Measurements from ENCODE around the gene GFRAL. TPM values are rescaled to one million over a fixed set of nuclear protein-coding genes. Genes with fewer than 3 reads are reported as not detected.
A peak's percentile ranks its signal among the peaks of the same experiment; 100 is the strongest.

The GFRAL gene, protein sequence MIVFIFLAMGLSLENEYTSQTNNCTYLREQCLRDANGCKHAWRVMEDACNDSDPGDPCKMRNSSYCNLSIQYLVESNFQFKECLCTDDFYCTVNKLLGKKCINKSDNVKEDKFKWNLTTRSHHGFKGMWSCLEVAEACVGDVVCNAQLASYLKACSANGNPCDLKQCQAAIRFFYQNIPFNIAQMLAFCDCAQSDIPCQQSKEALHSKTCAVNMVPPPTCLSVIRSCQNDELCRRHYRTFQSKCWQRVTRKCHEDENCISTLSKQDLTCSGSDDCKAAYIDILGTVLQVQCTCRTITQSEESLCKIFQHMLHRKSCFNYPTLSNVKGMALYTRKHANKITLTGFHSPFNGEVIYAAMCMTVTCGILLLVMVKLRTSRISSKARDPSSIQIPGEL
- not detected in 2 replicates for total RNA-seq
- long read RNA-seq, partial matches to known transcripts: 0 of 1 reads
- long read RNA-seq, other reads (novel, unspliced or antisense): 1 of 1 reads

DNA sequence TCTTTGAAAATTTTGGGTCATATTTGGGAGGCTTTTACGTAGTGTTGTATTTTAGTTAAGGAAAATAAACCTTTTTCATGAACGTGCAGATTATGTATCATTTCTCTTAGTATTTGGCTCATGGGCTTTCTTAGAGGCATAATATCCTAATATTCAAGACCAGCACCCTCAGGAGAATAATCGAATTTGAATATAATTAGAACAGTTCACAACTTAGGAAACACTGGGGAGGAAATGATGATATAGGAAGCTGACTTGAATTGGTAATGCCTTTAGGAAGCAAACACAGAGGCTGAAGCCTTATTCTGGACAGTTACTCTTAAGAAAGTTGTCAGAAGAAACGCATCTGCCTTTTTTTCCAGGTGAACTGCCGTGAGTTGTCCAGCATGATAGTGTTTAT is at the start of gene GFRAL:
GFRAL (plus strand) TSS at position 301 of the 400 bp plus-strand sequence; CDS start at position 387, 86 bp downstream.
- no peaks in the 10 kb centered on the region for H3K4me1 Mint-ChIP-seq
- TF ChIP-seq, protein P1, sequence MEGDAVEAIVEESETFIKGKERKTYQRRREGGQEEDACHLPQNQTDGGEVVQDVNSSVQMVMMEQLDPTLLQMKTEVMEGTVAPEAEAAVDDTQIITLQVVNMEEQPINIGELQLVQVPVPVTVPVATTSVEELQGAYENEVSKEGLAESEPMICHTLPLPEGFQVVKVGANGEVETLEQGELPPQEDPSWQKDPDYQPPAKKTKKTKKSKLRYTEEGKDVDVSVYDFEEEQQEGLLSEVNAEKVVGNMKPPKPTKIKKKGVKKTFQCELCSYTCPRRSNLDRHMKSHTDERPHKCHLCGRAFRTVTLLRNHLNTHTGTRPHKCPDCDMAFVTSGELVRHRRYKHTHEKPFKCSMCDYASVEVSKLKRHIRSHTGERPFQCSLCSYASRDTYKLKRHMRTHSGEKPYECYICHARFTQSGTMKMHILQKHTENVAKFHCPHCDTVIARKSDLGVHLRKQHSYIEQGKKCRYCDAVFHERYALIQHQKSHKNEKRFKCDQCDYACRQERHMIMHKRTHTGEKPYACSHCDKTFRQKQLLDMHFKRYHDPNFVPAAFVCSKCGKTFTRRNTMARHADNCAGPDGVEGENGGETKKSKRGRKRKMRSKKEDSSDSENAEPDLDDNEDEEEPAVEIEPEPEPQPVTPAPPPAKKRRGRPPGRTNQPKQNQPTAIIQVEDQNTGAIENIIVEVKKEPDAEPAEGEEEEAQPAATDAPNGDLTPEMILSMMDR (conservative IDR thresholded peaks at IDR 0.05): no peak
- DNase-seq (ENCODE audit: low read depth, low spot score): no peak
- no peaks in the 10 kb centered on the region for H3K36me3 Mint-ChIP-seq (ENCODE audit: low read depth)
- no peak within 1 kb of the TSS for H3K27ac Mint-ChIP-seq (ENCODE audit: unreplicated experiment)
- no peak within 1 kb of the TSS for H3K4me3 Mint-ChIP-seq
- H3K9me3 Mint-ChIP-seq: no peaks in the 10 kb centered on the region
- no peaks in the 10 kb centered on the region for H3K27me3 Mint-ChIP-seq (ENCODE audit: low read depth)

DNA sequence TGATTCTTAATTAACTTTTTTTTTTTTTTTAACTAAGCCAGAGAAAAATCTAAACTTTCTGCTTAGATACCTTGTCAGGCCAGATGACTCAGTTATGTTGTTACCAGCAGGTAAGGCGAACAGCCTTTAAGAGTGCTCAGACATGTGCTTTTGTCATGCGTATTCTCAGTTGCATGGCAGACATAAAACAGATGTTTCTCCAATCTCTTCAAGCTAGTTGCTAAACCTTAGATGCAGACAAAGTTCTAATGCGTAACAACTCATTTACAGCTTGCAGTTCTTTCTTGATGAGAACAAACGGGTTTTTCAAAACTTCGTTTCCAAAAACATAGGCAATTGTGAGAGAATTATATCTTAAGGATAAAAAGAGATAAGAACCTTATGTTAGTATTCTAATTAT is 49.6 kb upstream of the GFRAL start:
- H3K27me3 Mint-ChIP-seq (ENCODE audit: low read depth): no peaks in the 10 kb centered on the region

DNA sequence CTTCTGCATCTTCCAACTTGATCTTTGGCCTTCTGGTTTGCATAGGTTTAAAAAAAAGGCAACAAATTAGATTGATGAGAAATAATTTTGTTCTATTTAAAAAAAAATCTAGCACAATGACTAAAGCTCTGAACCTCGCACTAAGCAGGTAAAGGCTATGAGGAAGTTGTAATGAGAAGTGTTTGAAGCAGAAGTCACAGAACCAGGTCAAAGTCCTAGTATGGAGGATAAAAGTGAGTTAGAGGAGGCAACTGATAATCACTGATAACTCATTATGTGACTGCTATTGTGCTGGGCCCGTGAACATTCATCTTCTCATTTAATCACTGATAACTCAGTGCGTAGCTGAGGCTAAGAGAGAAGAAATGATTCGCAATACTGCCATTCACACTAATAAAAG is 46.1 kb upstream of the GFRAL start:
- no peak for DNase-seq (ENCODE audit: low read depth, low spot score)
- H3K36me3 Mint-ChIP-seq (ENCODE audit: low read depth): no peaks in the 10 kb centered on the region
- no peak overlapping the region for H3K27ac Mint-ChIP-seq (ENCODE audit: unreplicated experiment)
- no peaks in the 10 kb centered on the region for H3K9me3 Mint-ChIP-seq
- H3K27me3 Mint-ChIP-seq (ENCODE audit: low read depth): no peaks in the 10 kb centered on the region
- TF ChIP-seq, protein P1 (conservative IDR thresholded peaks at IDR 0.05): no peak
- no peak overlapping the region for H3K4me3 Mint-ChIP-seq
- H3K4me1 Mint-ChIP-seq: peaks cover 7% of the 10 kb centered on the region

More for the DNA sequence above, 49.6 kb upstream of the GFRAL start:
- Mint-ChIP-seq H3K9me3 (no peaks in the 10 kb centered on the region), H3K4me1 (peaks cover 7% of the 10 kb centered on the region), H3K4me3 (no peak overlapping the region), H3K36me3 (ENCODE audit: low read depth) (no peaks in the 10 kb centered on the region), H3K27ac (ENCODE audit: unreplicated experiment) (no peak overlapping the region)
- DNase-seq (ENCODE audit: low read depth, low spot score): no peak
- TF ChIP-seq, protein P1 (conservative IDR thresholded peaks at IDR 0.05): no peak

DNA sequence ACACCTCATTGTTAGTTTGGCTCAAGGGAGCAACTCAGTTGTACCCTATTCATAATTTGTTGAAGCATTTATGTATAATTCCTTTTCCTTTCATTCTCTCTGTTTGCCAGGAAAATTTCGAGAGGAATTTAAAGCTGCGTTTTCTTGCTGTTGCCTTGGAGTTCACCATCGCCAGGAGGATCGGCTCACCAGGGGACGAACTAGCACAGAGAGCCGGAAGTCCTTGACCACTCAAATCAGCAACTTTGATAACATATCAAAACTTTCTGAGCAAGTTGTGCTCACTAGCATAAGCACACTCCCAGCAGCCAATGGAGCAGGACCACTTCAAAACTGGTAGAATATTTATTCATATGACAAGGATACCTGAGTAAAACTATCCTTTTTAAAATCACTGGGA is 45.2 kb upstream of the GFRAL start:
- Mint-ChIP-seq H3K27me3 (ENCODE audit: low read depth) (no peaks in the 10 kb centered on the region), H3K9me3 (no peaks in the 10 kb centered on the region)

DNA sequence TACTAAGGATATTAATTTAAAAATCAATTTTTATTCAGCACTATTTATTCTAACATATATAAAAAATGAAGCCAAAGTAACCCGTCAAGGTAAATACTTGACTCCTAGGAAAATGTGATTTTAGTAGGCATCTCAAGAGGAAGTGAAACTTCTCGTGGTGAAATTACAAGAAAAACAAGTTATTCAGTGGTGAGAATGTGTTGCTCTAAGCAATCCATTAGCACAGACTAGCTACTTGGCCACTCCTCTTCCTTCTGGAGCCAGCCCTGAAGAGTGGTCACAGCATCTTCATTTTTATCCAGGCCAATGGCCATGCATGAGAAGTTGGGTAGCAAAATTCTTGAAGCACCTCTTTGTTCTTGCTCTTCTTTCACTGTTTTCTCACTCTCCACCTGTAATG is 40.4 kb upstream of the GFRAL start:
- TF ChIP-seq, protein P1 (conservative IDR thresholded peaks at IDR 0.05): no peak
- Mint-ChIP-seq H3K9me3 (no peaks in the 10 kb centered on the region), H3K4me1 (no peaks in the 10 kb centered on the region), H3K4me3 (no peak overlapping the region), H3K27ac (ENCODE audit: unreplicated experiment) (peak overlapping the region; percentile 89), H3K27me3 (ENCODE audit: low read depth) (no peaks in the 10 kb centered on the region), H3K36me3 (ENCODE audit: low read depth) (no peaks in the 10 kb centered on the region)
- DNase-seq (ENCODE audit: low read depth, low spot score): no peak

More for the DNA sequence above, 45.2 kb upstream of the GFRAL start:
- no peak for DNase-seq (ENCODE audit: low read depth, low spot score)
- peaks cover 3% of the 10 kb centered on the region for H3K4me1 Mint-ChIP-seq
- no peaks in the 10 kb centered on the region for H3K36me3 Mint-ChIP-seq (ENCODE audit: low read depth)
- H3K27ac Mint-ChIP-seq (ENCODE audit: unreplicated experiment): no peak overlapping the region
- TF ChIP-seq, protein P1 (conservative IDR thresholded peaks at IDR 0.05): no peak
- no peak overlapping the region for H3K4me3 Mint-ChIP-seq
